ENCODE data around the gene PHF1. TPM values are rescaled to one million over a fixed set of nuclear protein-coding genes. Genes with fewer than 3 reads are reported as not detected.
"Not testable (repeated sequence)": the region's sequence is repeated elsewhere in the genome, so short reads cannot be mapped to it uniquely, and the experiment has no call there.

The PHF1 gene
- 22.8 TPM for polyA plus RNA-seq (2013, experiment 1 of 2)
- polyA plus RNA-seq (2013, experiment 2 of 2): 22.2 TPM

DNA sequence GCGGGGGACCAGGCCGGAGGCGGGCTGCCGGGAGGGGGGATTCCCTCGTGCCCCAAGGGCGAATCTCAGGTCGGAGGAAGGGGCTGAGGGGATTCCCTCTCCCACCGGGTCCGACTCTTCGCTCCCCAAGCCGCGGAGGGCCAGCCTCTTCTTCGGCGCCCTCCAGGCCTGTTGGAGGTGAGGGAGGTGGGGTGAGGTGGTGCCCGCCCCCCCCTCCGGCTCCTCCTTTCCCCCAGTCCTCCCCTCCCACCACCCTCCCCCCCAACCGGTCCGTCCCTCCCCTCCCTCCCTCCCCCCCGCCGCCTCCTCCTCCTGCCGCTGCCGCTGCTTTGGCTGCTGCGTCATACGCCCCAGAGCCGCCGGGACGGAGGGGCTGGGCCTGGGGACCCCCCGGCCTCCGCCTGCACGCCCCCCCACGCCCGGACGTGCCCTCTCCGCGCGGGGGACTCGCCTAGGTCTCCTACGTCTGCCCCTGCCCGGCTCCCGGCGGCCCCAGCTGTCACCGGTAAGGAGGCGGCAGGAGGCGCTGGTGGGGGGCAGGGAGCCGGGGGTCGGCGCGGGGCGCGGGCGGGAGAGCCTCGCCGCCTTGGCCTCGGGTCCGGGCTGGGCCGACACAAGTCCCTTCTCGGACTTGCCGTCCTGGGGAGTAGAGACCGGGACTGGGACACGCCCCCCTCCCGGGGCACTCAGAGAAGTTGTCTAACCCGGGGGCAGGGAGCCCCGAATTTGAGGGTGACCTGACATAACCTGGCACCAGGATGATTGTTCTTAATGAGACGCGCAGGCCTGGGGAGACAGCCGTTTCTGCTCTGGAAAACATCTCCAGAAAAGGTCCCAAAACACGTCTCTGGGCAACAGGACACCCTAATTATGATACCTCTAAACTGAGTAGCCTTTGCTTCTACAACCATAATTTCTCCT, at the start of gene PHF1:
TSS of gene PHF1 (plus strand) at position 304 of the 921 bp plus-strand sequence. CDS start 1,250 bp downstream, outside the sequence.
- no peak within 1 kb of the TSS for H4K8ac ChIP-seq (ENCODE audit: low read depth, low read length)
- H3K23ac ChIP-seq (ENCODE audit: low read length): peak within 1 kb of the TSS; percentile 66
- H3K27me3 ChIP-seq (ENCODE audit: insufficient read depth, low read length, poor library complexity): no peaks in the 10 kb centered on the region
- peak within 1 kb of the TSS; percentile 90 for H3K27ac ChIP-seq (ENCODE audit: low read depth, low read length)
- DNase-seq: no peak
- H2BK120ac ChIP-seq (ENCODE audit: low read depth, low read length): peak within 1 kb of the TSS; percentile 48
- peak within 1 kb of the TSS; percentile 75 for H3K4me3 ChIP-seq (ENCODE audit: low read length)
- H3K4ac ChIP-seq (ENCODE audit: low read depth, low read length): peak within 1 kb of the TSS; percentile 93
- WGBS (ENCODE audit: extremely low coverage, insufficient coverage, low lambda C conversion rate): no CpG with 5 or more reads among the region's 67 CpGs
- peaks cover 11% of the 10 kb centered on the region for H3K79me1 ChIP-seq (ENCODE audit: low read length)
- H2AK5ac ChIP-seq (ENCODE audit: low read length): no peak within 1 kb of the TSS
- no peak within 1 kb of the TSS for H2BK15ac ChIP-seq (replicated peaks; ENCODE audit: low read depth)
- H2BK5ac ChIP-seq (ENCODE audit: low read length): peak within 1 kb of the TSS; percentile 92
- H3K36me3 ChIP-seq (ENCODE audit: control insufficient read depth, insufficient read depth, low read length): peaks cover 11% of the 10 kb centered on the region
- peak within 1 kb of the TSS; percentile 81 for H3K9ac ChIP-seq (ENCODE audit: low read length)
- H3K56ac ChIP-seq (ENCODE audit: low read length): peak within 1 kb of the TSS; percentile 95
- peaks cover 9% of the 10 kb centered on the region for H3K79me2 ChIP-seq (ENCODE audit: control insufficient read depth, insufficient read depth, low read length)
- H3K18ac ChIP-seq (ENCODE audit: low read length): peak within 1 kb of the TSS; percentile 93
- no peaks in the 10 kb centered on the region for H3K4me1 ChIP-seq (ENCODE audit: control insufficient read depth, low read depth, low read length)
- H4K5ac ChIP-seq (ENCODE audit: low read length): no peak within 1 kb of the TSS
- peak within 1 kb of the TSS; percentile 90 for H3K4me2 ChIP-seq (ENCODE audit: low read length)

DNA sequence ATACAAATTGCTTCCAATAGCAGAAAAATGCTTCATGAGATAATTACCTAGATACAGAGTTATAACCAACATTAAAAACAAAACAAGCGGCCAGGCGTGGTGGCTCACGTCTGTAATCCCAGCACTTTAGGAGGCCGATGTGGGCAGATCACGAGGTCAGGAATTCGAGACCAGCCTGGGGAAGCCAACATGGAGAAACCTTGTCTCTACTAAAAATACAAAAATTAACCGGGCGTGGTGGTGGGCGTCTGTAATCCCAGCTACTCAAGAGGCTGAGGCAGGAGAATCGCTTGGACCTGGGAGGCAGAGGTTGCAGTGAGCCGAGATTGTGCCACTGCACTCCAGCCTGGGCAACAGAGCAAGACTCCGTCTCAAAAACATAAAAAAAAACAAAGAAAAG, 47.3 kb upstream of the PHF1 start:
- H3K4me1 ChIP-seq (ENCODE audit: control insufficient read depth, low read depth, low read length); H3K27ac ChIP-seq (ENCODE audit: low read depth, low read length); DNase-seq; H3K4me3 ChIP-seq (ENCODE audit: low read length); H3K27me3 ChIP-seq (ENCODE audit: insufficient read depth, low read length, poor library complexity); H3K4me2 ChIP-seq (ENCODE audit: low read length); H3K56ac ChIP-seq (ENCODE audit: low read length); H3K79me1 ChIP-seq (ENCODE audit: low read length); H3K18ac ChIP-seq (ENCODE audit: low read length); H3K23ac ChIP-seq (ENCODE audit: low read length); H2BK5ac ChIP-seq (ENCODE audit: low read length); H3K9ac ChIP-seq (ENCODE audit: low read length); H3K79me2 ChIP-seq (ENCODE audit: control insufficient read depth, insufficient read depth, low read length); H2AK5ac ChIP-seq (ENCODE audit: low read length); H4K8ac ChIP-seq (ENCODE audit: low read depth, low read length); H3K4ac ChIP-seq (ENCODE audit: low read depth, low read length); H2BK15ac ChIP-seq (replicated peaks; ENCODE audit: low read depth); H3K36me3 ChIP-seq (ENCODE audit: control insufficient read depth, insufficient read depth, low read length); H2BK120ac ChIP-seq (ENCODE audit: low read depth, low read length); H4K5ac ChIP-seq (ENCODE audit: low read length): not testable (repeated sequence)
- WGBS (ENCODE audit: extremely low coverage, insufficient coverage, low lambda C conversion rate): no CpG with 5 or more reads among the region's 12 CpGs

DNA sequence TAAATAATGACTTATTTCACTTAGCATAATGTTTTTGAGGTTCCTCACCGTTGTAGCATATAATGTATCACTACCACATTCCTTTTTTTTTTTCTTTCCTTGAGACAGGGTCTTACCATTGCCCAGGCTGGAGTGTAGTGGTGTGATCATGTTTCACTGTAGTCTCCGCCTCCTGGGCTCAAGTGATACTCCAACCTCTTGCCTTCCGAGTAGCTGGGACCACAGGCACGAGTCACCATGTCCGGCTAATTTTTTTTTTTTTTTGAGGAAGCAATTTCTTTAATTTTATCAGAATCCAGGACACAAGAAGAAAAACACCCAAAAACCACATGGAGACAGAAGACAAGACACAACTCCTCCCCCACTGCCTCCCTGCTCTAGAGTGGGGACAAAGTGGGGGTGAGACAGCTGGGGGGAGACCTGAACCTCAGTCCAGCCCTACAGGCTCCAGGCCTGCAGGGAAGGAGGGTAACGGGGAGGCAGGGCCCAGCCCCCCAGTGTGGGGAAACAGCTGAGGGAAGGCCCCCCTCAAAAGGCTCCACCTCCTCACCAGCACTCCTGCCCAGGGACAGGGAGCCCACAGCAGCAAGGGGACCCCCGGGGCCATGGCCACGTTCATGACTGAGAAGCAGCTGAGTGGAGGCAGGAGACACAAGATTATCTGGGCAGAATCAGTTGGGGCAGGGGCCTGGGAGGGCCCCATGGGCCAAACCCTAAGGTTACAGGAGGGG, 46.2 kb upstream of the PHF1 start:
- not testable (repeated sequence) for H3K27me3 ChIP-seq (ENCODE audit: insufficient read depth, low read length, poor library complexity); H3K4ac ChIP-seq (ENCODE audit: low read depth, low read length); H3K9ac ChIP-seq (ENCODE audit: low read length); H2BK120ac ChIP-seq (ENCODE audit: low read depth, low read length); H3K79me2 ChIP-seq (ENCODE audit: control insufficient read depth, insufficient read depth, low read length); H3K18ac ChIP-seq (ENCODE audit: low read length); H4K5ac ChIP-seq (ENCODE audit: low read length); H3K36me3 ChIP-seq (ENCODE audit: control insufficient read depth, insufficient read depth, low read length); H4K8ac ChIP-seq (ENCODE audit: low read depth, low read length); H2BK15ac ChIP-seq (replicated peaks; ENCODE audit: low read depth); H3K23ac ChIP-seq (ENCODE audit: low read length); H3K4me3 ChIP-seq (ENCODE audit: low read length); H3K56ac ChIP-seq (ENCODE audit: low read length); H2BK5ac ChIP-seq (ENCODE audit: low read length); H3K27ac ChIP-seq (ENCODE audit: low read depth, low read length); H3K79me1 ChIP-seq (ENCODE audit: low read length); H3K4me2 ChIP-seq (ENCODE audit: low read length); H3K4me1 ChIP-seq (ENCODE audit: control insufficient read depth, low read depth, low read length); H2AK5ac ChIP-seq (ENCODE audit: low read length)
- WGBS (ENCODE audit: extremely low coverage, insufficient coverage, low lambda C conversion rate): no CpG with 5 or more reads among the region's 8 CpGs
- DNase-seq: peak; percentile 80

DNA sequence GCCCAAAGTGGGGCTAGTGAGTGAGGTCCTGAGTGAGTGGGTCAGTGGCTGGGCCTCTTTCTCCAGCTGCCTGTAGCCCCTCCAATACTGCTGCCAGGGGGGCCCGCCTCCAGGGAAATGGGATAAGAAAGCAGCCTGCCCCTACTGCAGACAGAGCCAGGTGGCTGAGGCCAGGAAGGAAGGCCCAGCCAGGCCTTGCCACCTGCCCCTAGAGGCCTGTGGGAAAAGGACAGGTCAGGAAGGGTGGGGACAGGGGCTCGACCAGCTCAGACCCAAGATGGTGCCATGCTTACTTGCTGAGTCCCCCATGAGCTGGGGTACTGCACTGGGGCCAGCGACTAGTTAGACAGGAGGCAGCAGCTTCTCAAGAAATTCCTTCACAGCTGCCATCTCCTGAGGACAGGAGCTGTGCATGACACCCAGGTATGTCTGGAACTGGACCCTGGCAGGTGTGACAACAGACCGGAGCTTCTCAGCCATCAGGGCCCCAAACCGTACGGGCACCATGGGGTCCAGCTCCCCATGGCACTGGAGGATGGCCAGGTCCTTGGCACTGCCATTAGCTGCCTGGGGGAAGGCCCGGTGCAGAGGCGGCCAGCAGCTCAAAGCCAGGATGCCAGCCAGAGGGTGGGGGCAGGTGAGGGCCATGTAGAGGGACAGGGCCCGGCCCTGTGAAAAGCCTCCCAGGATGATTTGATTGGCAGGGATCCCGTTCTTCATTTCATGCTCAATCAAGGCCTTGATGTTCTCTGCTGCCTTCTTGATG, 45.4 kb upstream of the PHF1 start:
- H3K36me3 ChIP-seq (ENCODE audit: control insufficient read depth, insufficient read depth, low read length); H3K56ac ChIP-seq (ENCODE audit: low read length); H2BK5ac ChIP-seq (ENCODE audit: low read length); H4K8ac ChIP-seq (ENCODE audit: low read depth, low read length); H3K4me1 ChIP-seq (ENCODE audit: control insufficient read depth, low read depth, low read length); H3K79me2 ChIP-seq (ENCODE audit: control insufficient read depth, insufficient read depth, low read length); H3K23ac ChIP-seq (ENCODE audit: low read length); H3K9ac ChIP-seq (ENCODE audit: low read length); H2BK120ac ChIP-seq (ENCODE audit: low read depth, low read length); H3K79me1 ChIP-seq (ENCODE audit: low read length); H3K4ac ChIP-seq (ENCODE audit: low read depth, low read length); H3K27ac ChIP-seq (ENCODE audit: low read depth, low read length); H3K4me2 ChIP-seq (ENCODE audit: low read length); H3K27me3 ChIP-seq (ENCODE audit: insufficient read depth, low read length, poor library complexity); H3K18ac ChIP-seq (ENCODE audit: low read length); H3K4me3 ChIP-seq (ENCODE audit: low read length); H4K5ac ChIP-seq (ENCODE audit: low read length); H2AK5ac ChIP-seq (ENCODE audit: low read length); H2BK15ac ChIP-seq (replicated peaks; ENCODE audit: low read depth): not testable (repeated sequence)
- DNase-seq: peak; percentile 42
- WGBS (ENCODE audit: extremely low coverage, insufficient coverage, low lambda C conversion rate): no CpG with 5 or more reads among the region's 10 CpGs

DNA sequence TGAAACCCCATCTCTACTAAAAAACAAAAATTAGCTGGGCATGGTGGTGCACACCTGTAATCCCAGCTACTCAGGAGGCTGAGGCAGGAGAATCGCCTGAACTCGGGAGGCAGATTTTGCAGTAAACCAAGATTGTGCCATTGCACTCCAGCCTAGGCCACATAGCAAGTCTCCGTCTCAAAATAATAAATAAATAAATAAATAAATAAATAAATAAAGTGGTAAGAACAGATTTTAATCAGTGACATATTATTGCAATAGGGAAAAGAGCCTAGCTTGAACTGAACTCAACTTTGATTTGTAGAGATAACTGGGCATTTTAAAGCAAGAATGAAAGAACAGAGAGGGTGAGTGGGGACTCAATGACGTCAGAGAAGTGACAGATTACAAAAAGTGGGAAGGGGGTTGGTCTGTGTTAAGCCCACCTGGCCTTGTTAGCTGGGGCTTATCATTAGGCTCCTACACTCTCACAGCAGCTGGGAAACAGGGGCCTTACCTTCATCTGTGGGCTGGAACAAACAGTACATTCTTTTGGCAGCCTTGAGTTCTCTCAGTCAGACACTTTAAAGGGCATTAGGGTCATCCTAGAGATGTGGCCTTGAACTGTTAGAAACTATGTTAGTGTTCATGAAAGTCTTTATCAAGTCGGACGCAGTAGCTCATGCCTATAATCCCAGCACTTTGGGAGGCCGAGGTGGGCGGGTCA, 43.7 kb upstream of the PHF1 start:
- no peak overlapping the region for H3K4me3 ChIP-seq (ENCODE audit: low read length)
- H3K4me1 ChIP-seq (ENCODE audit: control insufficient read depth, low read depth, low read length): no peaks in the 10 kb centered on the region
- no peak overlapping the region for H3K4ac ChIP-seq (ENCODE audit: low read depth, low read length)
- no peak overlapping the region for H2BK120ac ChIP-seq (ENCODE audit: low read depth, low read length)
- H2BK5ac ChIP-seq (ENCODE audit: low read length): no peak overlapping the region
- no peak overlapping the region for H2BK15ac ChIP-seq (replicated peaks; ENCODE audit: low read depth)
- no peaks in the 10 kb centered on the region for H3K36me3 ChIP-seq (ENCODE audit: control insufficient read depth, insufficient read depth, low read length)
- no peak overlapping the region for H2AK5ac ChIP-seq (ENCODE audit: low read length)
- no CpG with 5 or more reads among the region's 8 CpGs for WGBS (ENCODE audit: extremely low coverage, insufficient coverage, low lambda C conversion rate)
- H3K79me1 ChIP-seq (ENCODE audit: low read length): no peaks in the 10 kb centered on the region
- no peak overlapping the region for H3K4me2 ChIP-seq (ENCODE audit: low read length)
- H3K27me3 ChIP-seq (ENCODE audit: insufficient read depth, low read length, poor library complexity): no peaks in the 10 kb centered on the region
- no peak overlapping the region for H4K8ac ChIP-seq (ENCODE audit: low read depth, low read length)
- no peak overlapping the region for H3K9ac ChIP-seq (ENCODE audit: low read length)
- no peak overlapping the region for H3K18ac ChIP-seq (ENCODE audit: low read length)
- H3K23ac ChIP-seq (ENCODE audit: low read length): no peak overlapping the region
- no peak overlapping the region for H3K27ac ChIP-seq (ENCODE audit: low read depth, low read length)
- no peak for DNase-seq
- H3K56ac ChIP-seq (ENCODE audit: low read length): no peak overlapping the region
- H4K5ac ChIP-seq (ENCODE audit: low read length): no peak overlapping the region
- no peaks in the 10 kb centered on the region for H3K79me2 ChIP-seq (ENCODE audit: control insufficient read depth, insufficient read depth, low read length)
